GM19025 (cell line): ENCODE data around the gene CCDC28B.
"Not testable (repeated sequence)": the region's sequence is repeated elsewhere in the genome, so short reads cannot be mapped to it uniquely, and the experiment has no call there.

Source experiments
- ATAC-seq: cut with Tn5 transposase; IDR thresholded peaks from one replicate; pipeline ENCODE4 v1.9.1; 2021; ENCODE audit warnings: mild to moderate bottlenecking, low read depth, moderate library complexity; ENCODE audit not compliant: unreplicated experiment

The CCDC28B gene

GRCh38 chr1:32200226-32201010 lies at the start of gene CCDC28B:
Gene CCDC28B (plus strand): TSS chr1:32200595. CDS start chr1:32201936, 1,341 bp downstream.
- no peak for ATAC-seq

DNA sequence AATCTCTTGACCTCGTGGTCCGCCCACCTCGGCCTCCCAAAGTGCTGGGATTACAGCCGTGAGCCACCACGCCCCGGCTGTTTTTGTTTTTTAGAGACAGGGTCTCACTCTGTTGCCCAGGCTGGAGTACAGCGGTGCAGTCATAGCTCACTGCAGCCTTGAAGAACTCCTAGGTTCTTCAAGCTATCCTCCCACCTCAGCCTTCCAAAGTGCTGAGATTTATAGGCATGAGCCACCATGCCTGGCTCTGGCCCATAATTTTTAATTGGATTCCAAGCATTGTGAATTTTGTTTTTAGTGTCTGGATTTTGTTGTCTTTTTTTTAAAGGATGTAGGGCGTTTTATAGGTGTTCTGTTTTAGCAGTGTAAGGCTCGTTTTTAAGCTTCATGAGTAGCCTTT lies 49.5 kb upstream of the CCDC28B start:
- no peak for ATAC-seq

- ATAC-seq: no peak
These were observed 49.0 kb upstream of the CCDC28B start for GRCh38 chr1:32151319-32151787.

DNA sequence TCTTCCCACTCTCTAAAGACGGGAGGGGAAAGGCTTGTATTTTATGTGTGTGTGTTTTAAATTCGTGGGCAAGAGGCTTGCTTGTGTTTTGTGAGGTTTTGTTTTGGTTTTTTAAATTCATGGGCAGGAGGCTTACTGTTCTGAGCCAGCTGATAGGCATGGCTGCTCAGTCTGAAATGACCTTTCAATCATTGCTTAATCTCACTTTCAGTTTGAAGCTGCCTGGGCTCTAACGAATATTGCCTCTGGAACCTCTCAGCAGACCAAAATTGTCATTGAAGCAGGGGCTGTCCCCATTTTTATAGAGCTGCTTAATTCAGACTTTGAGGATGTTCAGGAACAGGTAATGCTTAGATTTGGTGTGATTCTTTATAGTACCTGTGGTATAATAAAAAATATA lies 41.2 kb upstream of the CCDC28B start:
- ATAC-seq: no peak

- ATAC-seq: no peak
These were observed 37.0 kb upstream of the CCDC28B start for GRCh38 chr1:32163405-32163804.

DNA sequence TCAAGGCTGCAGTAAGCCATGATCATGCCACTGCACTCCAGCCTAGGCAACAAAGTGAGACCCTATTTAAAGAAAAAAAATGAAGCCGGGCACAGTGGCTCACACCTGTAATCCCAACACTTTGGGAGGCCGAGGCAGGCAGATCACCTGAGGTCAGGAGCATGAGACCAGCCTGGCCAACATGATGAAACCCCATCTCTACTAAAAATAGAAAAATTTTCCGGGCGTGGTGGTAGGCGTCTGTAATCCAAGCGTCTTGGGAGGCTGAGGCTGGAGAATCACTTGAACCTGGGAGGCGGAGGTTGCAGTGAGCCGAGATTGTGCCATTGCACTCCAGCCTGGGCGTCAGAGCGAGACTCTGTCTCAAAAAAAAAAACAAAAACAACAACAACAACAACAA lies 34.8 kb upstream of the CCDC28B start:
- ATAC-seq: not testable (repeated sequence)

DNA sequence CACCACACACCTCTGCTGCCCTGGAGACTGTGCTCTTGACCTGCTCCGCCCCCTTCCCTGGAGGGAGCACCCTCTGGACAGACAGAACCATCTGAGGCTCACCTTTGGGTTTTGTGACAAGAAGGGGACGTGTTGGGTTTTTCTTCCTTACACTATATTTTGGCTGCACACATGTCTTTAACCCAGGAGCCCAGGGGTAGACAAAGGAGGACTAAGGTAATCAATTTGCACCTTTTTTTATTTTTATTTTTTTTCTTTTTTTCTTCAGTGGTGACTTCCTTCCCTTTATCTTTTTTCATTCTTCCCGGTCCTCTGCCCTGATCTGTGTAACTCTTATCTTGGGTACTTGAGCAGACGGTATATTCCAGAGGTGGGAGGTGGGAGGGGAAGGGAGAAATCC lies 29.4 kb upstream of the CCDC28B start:
- ATAC-seq: no peak

DNA sequence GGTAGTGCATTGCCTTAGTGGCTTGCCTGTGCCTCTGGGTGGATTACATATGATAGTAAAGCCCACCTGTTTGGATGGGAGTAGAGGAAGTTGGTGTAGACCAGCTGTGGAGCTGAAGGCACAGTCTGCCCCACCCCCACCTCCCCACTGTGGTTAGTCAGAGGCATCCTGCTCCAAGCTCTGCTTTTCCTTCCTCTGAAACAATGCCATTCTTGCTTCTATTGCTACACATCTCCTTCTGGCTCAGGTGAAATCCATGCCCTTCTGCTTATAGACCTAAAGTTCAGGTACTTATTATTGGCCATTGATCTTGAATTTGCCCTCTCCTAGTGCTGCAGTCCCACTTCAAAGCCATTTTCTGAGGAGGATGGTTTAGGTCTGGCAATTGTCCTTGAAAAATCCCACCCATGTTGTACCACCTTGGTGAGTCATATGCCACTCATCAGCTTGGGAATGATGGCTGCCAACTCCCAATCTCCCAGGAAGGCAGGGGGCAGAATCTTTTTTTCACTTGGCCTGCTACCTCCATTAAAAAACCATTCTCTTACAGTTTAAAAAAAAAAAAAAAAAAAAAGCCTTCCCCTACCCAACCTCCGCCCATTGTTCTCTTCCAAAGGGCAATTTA lies 27.7 kb upstream of the CCDC28B start:
- ATAC-seq: no peak

DNA sequence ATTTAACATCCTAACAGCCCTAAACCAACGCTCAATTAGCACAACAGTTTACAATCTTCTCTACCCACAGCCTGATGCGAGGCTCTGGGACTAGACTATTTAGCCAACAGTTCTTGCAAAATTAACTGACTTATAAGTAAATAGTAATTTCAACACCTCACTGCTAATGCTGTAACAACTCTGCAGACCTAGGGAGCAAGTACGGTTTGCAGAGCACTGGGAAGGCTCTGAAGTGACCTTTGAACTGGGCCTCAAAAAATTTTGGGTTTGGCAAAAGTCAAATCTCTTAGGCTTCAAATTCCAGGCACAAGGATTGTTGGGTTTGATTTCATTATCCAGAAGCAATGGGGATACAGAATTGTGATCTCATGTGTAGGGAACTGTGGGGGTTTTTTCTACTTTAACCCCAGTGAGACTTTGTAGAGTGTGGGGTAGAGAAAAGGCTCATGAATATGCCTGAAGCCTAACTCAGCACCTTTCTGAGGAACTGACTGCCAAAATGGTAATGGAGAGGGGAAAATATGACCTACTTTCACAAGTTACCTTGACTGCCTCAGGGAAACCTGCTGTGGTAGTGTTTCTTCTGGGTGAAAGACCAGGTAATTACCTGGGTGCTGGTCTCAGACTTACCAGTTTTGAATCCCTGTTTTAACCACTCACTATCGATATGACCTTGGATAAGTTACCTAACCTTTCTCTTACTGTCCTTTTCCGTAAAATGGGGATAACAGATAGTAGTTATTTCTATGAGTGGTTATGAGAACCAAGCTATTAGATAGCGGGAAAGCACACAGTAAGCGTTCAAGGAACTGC lies 21.8 kb upstream of the CCDC28B start:
- no peak for ATAC-seq

- ATAC-seq: no peak
These were observed 21.3 kb upstream of the CCDC28B start for GRCh38 chr1:32179193-32179442.

GRCh38 chr1:32179443-32180185 lies 20.8 kb upstream of the CCDC28B start, which contains the start of gene TXLNA:
Gene TXLNA (plus strand): TSS chr1:32179675. CDS start chr1:32180346, 671 bp downstream.
- peak; percentile 81 for ATAC-seq

DNA sequence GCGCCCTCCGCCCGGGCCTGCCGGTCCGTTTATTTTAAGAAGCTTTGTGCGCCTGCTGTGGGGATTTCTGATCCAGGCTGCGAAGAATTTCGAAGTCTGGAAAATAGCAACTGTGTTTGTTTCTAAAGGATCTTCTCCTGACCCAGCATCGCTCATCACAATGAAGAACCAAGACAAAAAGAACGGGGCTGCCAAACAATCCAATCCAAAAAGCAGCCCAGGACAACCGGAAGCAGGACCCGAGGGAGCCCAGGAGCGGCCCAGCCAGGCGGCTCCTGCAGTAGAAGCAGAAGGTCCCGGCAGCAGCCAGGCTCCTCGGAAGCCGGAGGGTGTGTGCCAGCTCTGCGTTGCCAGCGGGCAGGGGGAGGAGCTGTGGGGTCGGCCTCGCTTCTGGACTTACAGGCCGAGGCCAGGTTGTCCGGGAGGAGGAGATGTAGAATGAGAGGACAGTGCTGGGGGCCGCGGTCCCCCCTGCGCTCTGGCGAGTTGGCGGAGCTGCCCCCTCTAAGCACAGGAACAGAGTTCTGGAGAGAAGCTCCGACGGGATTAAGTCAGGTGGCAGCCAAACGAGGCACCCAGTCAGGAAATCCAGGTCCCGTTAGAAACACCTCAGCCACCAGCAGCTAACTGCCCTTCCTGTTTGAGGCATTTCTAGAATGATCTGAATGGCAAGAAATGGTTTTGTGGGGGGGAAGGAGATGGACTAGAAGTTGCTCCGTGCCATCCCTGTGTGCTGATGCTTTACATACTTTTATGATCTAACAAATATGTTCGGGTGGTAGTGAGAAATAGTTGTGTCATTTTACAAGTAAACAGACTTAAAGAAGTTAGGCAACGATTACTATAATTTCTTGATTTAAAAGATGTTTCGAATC lies 20.0 kb upstream of the CCDC28B start:
- ATAC-seq: peak; percentile 13

DNA sequence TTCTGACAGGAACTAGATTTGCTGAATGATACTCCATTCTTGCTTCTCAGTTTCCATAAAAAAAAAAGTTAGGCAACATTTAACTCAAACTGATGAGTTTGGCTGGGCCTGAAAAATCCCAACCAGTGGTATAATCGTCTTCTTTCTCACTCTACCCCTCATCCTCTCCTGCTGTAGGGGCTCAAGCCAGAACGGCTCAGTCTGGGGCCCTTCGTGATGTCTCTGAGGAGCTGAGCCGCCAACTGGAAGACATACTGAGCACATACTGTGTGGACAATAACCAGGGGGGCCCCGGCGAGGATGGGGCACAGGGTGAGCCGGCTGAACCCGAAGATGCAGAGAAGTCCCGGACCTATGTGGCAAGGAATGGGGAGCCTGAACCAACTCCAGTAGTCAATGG lies 19.3 kb upstream of the CCDC28B start:
- no peak for ATAC-seq

DNA sequence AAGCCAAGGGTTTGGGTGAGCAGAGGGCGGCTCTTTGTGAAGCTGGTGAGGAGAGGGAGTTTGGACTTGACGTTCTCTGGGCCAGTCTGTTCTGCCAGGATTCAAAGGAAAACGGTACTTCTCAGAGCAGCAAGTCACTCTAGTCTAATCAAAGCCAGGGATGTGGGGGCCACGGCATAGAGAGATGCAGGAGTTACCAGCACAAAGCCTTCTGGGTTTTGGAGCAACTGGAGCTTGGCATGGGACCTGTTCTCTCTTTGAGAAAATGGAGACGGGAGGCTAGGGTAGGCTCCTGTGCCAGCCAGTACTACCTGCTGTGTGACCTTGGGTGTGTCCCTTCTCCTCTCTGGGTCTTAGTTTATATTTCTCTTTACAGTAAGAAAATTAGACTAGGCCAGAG lies 18.8 kb upstream of the CCDC28B start:
- ATAC-seq: no peak

DNA sequence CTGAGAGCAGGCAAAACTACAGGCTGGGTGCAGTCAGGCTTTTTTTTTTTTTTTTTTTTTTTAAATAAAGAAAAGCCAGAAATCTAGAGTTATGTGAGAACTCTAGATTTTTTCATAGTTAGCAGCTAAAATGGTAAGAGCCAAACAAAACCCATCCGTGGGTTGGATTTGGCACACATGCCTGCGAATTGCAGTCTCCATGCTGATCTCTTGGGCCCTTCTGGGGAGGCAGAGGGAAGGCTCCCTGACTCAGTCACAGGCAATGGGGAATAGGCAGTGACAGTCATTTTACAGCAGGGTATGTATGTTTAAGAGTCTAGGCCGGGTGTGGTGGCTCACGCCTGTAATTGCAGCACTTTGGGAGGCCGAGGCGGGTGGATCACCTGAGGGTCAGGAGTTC lies 18.3 kb upstream of the CCDC28B start:
- no peak for ATAC-seq

- ATAC-seq: no peak
These were observed 15.7 kb upstream of the CCDC28B start for GRCh38 chr1:32184650-32185049.

DNA sequence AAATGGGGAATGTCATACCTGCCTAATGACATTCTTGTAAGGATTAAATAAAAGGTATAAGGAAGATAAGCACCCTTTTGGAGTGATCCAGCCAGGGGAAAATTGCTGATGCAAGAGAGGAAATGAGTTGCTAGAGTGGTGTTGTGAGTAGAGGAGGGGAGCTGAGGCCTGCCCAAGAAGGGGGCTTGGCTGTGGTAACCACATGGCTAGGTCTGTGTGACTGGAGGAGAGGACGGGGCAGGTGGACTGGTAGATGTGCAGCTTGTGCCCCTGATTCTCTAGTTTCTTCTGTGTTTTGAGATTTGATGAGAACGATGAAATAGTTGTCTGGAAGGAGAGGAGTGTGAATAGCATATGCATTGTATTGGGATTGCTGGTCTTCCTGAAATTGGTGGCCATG lies 14.3 kb upstream of the CCDC28B start:
- ATAC-seq: no peak

- ATAC-seq: no peak
These were observed 13.9 kb upstream of the CCDC28B start for GRCh38 chr1:32186491-32186890.

DNA sequence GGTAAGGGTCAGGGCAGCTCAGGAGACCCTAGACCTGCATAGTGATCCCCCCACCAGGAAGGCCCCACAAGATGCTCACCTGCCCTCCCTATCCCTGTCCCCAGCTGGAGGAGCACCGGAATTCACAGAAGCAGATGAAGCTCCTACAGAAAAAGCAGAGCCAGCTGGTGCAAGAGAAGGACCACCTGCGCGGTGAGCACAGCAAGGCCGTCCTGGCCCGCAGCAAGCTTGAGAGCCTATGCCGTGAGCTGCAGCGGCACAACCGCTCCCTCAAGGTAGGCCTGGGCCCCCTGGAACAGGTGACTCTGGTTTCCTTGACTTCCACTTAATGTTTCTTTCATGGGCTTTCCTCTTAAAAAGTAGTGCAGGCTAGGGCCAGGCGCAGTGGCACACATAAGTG lies 12.5 kb upstream of the CCDC28B start:
- ATAC-seq: no peak
